ENCODE results near the gene GAREM1. TPM values are rescaled to one million over a fixed set of nuclear protein-coding genes. Genes with fewer than 3 reads are reported as not detected.

Gene GAREM1
- total RNA-seq, 5 donors from 2014 or later (not counting 1 experiment from before 2014, with no cell fraction given) = 0.26 to 0.41 (median 0.33) TPM

DNA sequence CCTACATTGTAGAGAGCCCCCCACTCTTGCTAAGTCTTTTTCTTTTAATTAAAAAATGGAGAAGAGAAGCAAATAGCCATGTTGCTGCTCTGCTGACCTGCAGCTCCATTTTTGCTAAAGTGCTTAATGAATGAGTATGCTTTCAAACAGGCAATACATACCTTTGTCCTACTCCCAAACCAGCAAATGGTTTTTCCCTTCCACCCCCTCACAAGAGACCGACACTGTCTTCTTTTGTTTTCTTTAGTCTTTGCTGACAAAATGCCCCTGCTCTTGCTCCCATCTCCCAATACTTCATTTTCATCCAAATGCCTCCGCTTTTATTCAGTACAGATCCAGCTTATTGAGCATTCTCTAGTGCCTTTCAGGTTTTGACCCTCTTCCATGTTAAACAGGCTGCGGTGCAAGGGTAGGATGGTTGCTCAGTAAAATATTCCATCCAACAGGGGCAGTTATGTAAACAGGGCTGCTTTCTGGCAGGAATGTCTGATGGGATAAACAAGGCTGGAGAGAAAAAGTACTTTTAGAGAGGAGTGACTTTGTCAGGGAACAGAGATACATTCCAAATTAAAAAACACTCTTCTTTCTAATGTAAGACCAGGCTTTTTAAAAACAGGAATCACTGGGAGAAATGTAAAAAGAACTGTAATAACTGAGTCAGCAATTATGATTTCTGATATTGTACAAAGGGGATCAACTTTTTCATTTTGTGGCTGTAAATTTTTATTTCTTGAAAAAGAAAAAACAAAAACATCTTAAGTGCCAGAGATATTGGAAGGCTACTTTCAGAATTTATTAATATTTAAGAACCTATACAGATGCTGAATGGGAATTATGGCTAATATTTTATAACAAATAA lies 144.0 kb downstream of the GAREM1 start:
- no peaks in the 10 kb centered on the region for H3K36me3 Mint-ChIP-seq

DNA sequence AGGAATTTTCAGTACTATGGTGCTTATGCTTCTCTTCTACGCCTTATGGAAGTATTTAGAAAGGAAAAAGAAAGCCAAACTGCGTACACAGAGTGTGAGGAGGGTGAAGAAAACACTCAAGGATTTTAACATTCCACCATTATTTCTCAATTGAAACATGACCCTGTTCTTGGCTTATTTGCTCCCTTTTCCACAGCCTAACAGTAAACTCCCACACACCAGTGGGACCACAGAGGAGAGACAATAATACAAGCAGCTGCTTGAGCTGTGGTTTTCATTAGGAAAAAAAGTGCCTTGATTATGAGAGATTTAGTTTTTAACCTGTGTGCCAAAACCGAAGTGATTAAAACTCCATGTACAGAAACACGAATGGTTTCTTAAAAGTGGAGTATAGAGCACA lies 146.5 kb downstream of the GAREM1 start:
- Mint-ChIP-seq H3K27me3 (peaks cover 18 to 24% of the 10 kb centered on the region in 2 donors), H3K27ac (no peak overlapping the region), H3K36me3 (no peaks in the 10 kb centered on the region), H3K4me3 (no peak overlapping the region), H3K9me3 (no peaks in the 10 kb centered on the region), H3K4me1 (no peaks in the 10 kb centered on the region)
- CTCF ChIA-PET = interaction anchor here in 1 of 2 donors (0.6 kb wide), 1 partner anchor 169 kb away, joined by 3 read pairs; no protein-coding TSS in a partner anchor
- Histone ChIP-seq H3K4me3 (ENCODE audit: control insufficient read depth in 1 of 2, extremely low read depth in 1 of 2, low read length in 1 of 2) (no peak overlapping the region), H3K9me3 (no peaks in the 10 kb centered on the region), H3K4me1 (ENCODE audit: control insufficient read depth in 1 of 2, extremely low read depth in 1 of 2, insufficient read depth in 2 of 2, low read length in 2 of 2) (no peaks in the 10 kb centered on the region), H3K27me3 (replicated peaks in 1 of 2; ENCODE audit: control insufficient read depth in 2 of 2, extremely low read depth in 1 of 2, insufficient read depth in 2 of 2, low read length in 1 of 2) (no peaks in the 10 kb centered on the region), H3K36me3 (ENCODE audit: control insufficient read depth in 2 of 2, extremely low read depth in 1 of 2, insufficient read depth in 1 of 2, low read length in 1 of 2) (no peaks in the 10 kb centered on the region), H3K27ac (ENCODE audit: low read length) (no peak overlapping the region)
- ATAC-seq (replicated peaks in 1 of 4) (no peak), DNase-seq (no peak)
- no CpG with 5 or more reads among the region's 4 CpGs for WGBS (ENCODE audit: insufficient coverage)
- POLR2A ChIA-PET = no interaction called here

More for the DNA sequence above, 144.0 kb downstream of the GAREM1 start:
- Histone ChIP-seq H3K36me3 (ENCODE audit: control insufficient read depth in 2 of 2, extremely low read depth in 1 of 2, insufficient read depth in 1 of 2, low read length in 1 of 2) (no peaks in the 10 kb centered on the region), H3K27ac (ENCODE audit: low read length) (no peak overlapping the region), H3K9me3 (no peaks in the 10 kb centered on the region), H3K4me3 (ENCODE audit: control insufficient read depth in 1 of 2, extremely low read depth in 1 of 2, low read length in 1 of 2) (no peak overlapping the region), H3K4me1 (ENCODE audit: control insufficient read depth in 1 of 2, extremely low read depth in 1 of 2, insufficient read depth in 2 of 2, low read length in 2 of 2) (no peaks in the 10 kb centered on the region), H3K27me3 (replicated peaks in 1 of 2; ENCODE audit: control insufficient read depth in 2 of 2, extremely low read depth in 1 of 2, insufficient read depth in 2 of 2, low read length in 1 of 2) (no peaks in the 10 kb centered on the region)
- DNase-seq (no peak), ATAC-seq (replicated peaks in 1 of 4) (no peak)
- no peak overlapping the region for H3K4me3 Mint-ChIP-seq
- H3K4me1 Mint-ChIP-seq = no peaks in the 10 kb centered on the region
- ChIA-PET POLR2A (no interaction called here), CTCF (no interaction called here)
- H3K27me3 Mint-ChIP-seq = peaks cover 12 to 26% of the 10 kb centered on the region in 2 donors
- H3K9me3 Mint-ChIP-seq = no peaks in the 10 kb centered on the region
- no peak overlapping the region for H3K27ac Mint-ChIP-seq
- WGBS (ENCODE audit: insufficient coverage) = 67% methylated on average over 1 of the region's 3 CpGs

DNA sequence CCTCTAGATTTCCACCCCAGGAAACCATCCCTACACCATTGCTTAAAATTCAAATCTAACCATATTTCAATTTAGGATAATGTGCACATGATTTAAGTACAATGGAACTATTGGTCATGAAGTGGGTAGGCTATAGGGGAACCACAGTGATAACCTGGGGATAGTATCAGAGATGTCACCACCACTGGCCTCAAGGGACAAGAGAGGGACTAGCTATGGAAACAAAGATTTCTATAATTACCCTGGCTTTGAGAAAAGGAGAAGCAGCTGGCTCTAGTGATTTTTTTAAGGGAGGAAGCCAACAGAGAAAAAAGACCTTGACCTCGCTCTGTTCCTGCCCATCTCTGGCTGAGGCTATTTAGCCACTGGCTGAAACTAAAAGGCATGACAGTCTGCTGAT lies 148.9 kb downstream of the GAREM1 start:
- no peaks in the 10 kb centered on the region for H3K36me3 Mint-ChIP-seq
- H3K9me3 Mint-ChIP-seq = no peaks in the 10 kb centered on the region
- ATAC-seq (replicated peaks in 1 of 4) = no peak
- H3K9me3 ChIP-seq = no peaks in the 10 kb centered on the region
- H3K4me1 Mint-ChIP-seq = no peaks in the 10 kb centered on the region
- no peaks in the 10 kb centered on the region for H3K36me3 ChIP-seq (ENCODE audit: control insufficient read depth in 2 of 2, extremely low read depth in 1 of 2, insufficient read depth in 1 of 2, low read length in 1 of 2)
- H3K27me3 ChIP-seq (replicated peaks in 1 of 2; ENCODE audit: control insufficient read depth in 2 of 2, extremely low read depth in 1 of 2, insufficient read depth in 2 of 2, low read length in 1 of 2) = no peaks in the 10 kb centered on the region
- CTCF ChIA-PET = no interaction called here
- no peak overlapping the region for H3K27ac Mint-ChIP-seq
- H3K4me3 Mint-ChIP-seq = no peak overlapping the region
- POLR2A ChIA-PET = no interaction called here
- no peak overlapping the region for H3K4me3 ChIP-seq (ENCODE audit: control insufficient read depth in 1 of 2, extremely low read depth in 1 of 2, low read length in 1 of 2)
- H3K4me1 ChIP-seq (ENCODE audit: control insufficient read depth in 1 of 2, extremely low read depth in 1 of 2, insufficient read depth in 2 of 2, low read length in 2 of 2) = no peaks in the 10 kb centered on the region
- H3K27me3 Mint-ChIP-seq = peaks cover 15 to 18% of the 10 kb centered on the region in 2 donors
- 70% methylated on average over 1 of the region's 1 CpG for whole genome bisulfite sequencing (ENCODE audit: insufficient coverage)
- no peak for DNase-seq
- H3K27ac ChIP-seq (ENCODE audit: low read length) = no peak overlapping the region

DNA sequence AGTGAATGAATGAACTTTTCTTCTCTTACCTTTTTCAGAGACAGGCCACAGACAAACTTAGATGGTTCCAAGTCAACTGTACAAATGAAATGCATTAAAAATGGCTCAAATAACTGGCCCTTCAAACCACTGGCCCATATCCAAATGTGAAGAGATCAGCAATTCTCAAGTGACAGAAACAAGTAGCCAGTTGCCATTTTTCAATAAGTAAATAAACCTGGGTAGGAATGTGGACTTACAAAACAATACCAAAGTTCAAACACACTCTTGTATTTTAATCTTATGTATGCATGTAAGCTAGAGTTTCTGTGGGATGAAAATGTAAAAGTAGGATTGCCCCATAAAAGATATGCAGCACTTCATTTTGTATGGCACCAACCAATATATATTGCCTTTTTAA lies 151.6 kb downstream of the GAREM1 start:
- ATAC-seq (replicated peaks in 1 of 4) = no peak
- H3K4me1 Mint-ChIP-seq = no peaks in the 10 kb centered on the region
- no peak overlapping the region for H3K4me3 ChIP-seq (ENCODE audit: control insufficient read depth in 1 of 2, extremely low read depth in 1 of 2, low read length in 1 of 2)
- H3K9me3 ChIP-seq = no peaks in the 10 kb centered on the region
- H3K27me3 ChIP-seq (replicated peaks in 1 of 2; ENCODE audit: control insufficient read depth in 2 of 2, extremely low read depth in 1 of 2, insufficient read depth in 2 of 2, low read length in 1 of 2) = no peaks in the 10 kb centered on the region
- H3K27ac ChIP-seq (ENCODE audit: low read length) = no peak overlapping the region
- no peaks in the 10 kb centered on the region for H3K4me1 ChIP-seq (ENCODE audit: control insufficient read depth in 1 of 2, extremely low read depth in 1 of 2, insufficient read depth in 2 of 2, low read length in 2 of 2)
- no peak for DNase-seq
- no peaks in the 10 kb centered on the region for H3K36me3 ChIP-seq (ENCODE audit: control insufficient read depth in 2 of 2, extremely low read depth in 1 of 2, insufficient read depth in 1 of 2, low read length in 1 of 2)
- no peak overlapping the region for H3K27ac Mint-ChIP-seq
- H3K4me3 Mint-ChIP-seq = no peak overlapping the region
- POLR2A ChIA-PET = no interaction called here
- no peaks in the 10 kb centered on the region for H3K36me3 Mint-ChIP-seq
- CTCF ChIA-PET = no interaction called here
- H3K9me3 Mint-ChIP-seq = no peaks in the 10 kb centered on the region
- peaks cover 12% of the 10 kb centered on the region in 2 donors for H3K27me3 Mint-ChIP-seq

DNA sequence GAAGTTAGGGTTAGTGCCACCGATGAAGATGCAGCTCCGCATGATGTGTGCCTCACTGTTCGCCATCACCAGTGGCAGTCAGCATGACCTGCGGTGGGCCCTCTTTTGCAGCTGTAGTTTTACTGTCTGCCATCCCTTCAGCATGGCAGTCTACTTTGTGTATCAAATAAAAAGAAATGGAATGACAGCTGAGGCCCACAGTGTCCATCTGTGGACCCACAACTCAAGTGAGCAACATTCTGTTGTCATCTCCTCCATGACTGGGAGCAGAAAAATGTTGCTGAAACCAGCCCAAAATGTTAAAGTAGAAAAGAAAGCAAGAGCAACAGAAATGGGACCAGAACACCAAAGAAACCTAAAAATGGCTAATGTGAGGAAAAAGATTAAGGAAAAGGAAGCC lies 152.1 kb downstream of the GAREM1 start:
- no peaks in the 10 kb centered on the region for H3K9me3 Mint-ChIP-seq
- 92% methylated on average over 4 of the region's 4 CpGs for WGBS (ENCODE audit: insufficient coverage)
- DNase-seq (no peak), ATAC-seq (replicated peaks in 1 of 4) (no peak)
- H3K27ac Mint-ChIP-seq = no peak overlapping the region
- Histone ChIP-seq H3K36me3 (ENCODE audit: control insufficient read depth in 2 of 2, extremely low read depth in 1 of 2, insufficient read depth in 1 of 2, low read length in 1 of 2) (no peaks in the 10 kb centered on the region), H3K4me3 (ENCODE audit: control insufficient read depth in 1 of 2, extremely low read depth in 1 of 2, low read length in 1 of 2) (no peak overlapping the region), H3K9me3 (no peaks in the 10 kb centered on the region), H3K27me3 (replicated peaks in 1 of 2; ENCODE audit: control insufficient read depth in 2 of 2, extremely low read depth in 1 of 2, insufficient read depth in 2 of 2, low read length in 1 of 2) (no peaks in the 10 kb centered on the region), H3K4me1 (ENCODE audit: control insufficient read depth in 1 of 2, extremely low read depth in 1 of 2, insufficient read depth in 2 of 2, low read length in 2 of 2) (no peaks in the 10 kb centered on the region), H3K27ac (ENCODE audit: low read length) (no peak overlapping the region)
- CTCF ChIA-PET = no interaction called here
- POLR2A ChIA-PET = no interaction called here
- H3K36me3 Mint-ChIP-seq = no peaks in the 10 kb centered on the region
- no peak overlapping the region for H3K4me3 Mint-ChIP-seq
- H3K27me3 Mint-ChIP-seq = peaks cover 7 to 8% of the 10 kb centered on the region in 2 donors
- no peaks in the 10 kb centered on the region for H3K4me1 Mint-ChIP-seq

DNA sequence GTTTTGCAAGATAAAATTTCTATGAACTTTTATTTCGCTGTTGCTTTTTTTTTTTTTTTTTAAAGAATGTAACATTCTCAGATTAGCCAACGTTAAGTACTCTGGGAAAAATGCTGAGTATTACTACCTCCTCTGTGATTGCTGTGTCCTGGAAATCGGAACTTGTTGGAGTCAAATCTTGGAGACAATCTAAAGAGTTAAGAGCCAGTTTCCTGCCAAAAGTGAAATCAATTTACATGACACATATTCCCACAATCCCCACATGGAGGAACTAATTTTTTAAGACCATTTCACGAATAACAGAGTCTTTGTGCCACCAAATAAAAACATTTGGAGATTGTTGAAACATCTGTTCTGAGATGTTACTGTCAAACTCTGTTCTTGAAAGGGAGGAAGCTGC lies 153.0 kb downstream of the GAREM1 start:
- ATAC-seq (replicated peaks in 1 of 4) = no peak
- ChIA-PET CTCF (no interaction called here), POLR2A (no interaction called here)
- Mint-ChIP-seq H3K9me3 (no peaks in the 10 kb centered on the region), H3K4me1 (no peaks in the 10 kb centered on the region), H3K27me3 (peaks cover 7 to 8% of the 10 kb centered on the region in 2 donors), H3K4me3 (no peak overlapping the region), H3K36me3 (no peaks in the 10 kb centered on the region), H3K27ac (no peak overlapping the region)
- Histone ChIP-seq H3K4me1 (ENCODE audit: control insufficient read depth in 1 of 2, extremely low read depth in 1 of 2, insufficient read depth in 2 of 2, low read length in 2 of 2) (no peaks in the 10 kb centered on the region), H3K27ac (ENCODE audit: low read length) (no peak overlapping the region), H3K4me3 (ENCODE audit: control insufficient read depth in 1 of 2, extremely low read depth in 1 of 2, low read length in 1 of 2) (no peak overlapping the region), H3K27me3 (replicated peaks in 1 of 2; ENCODE audit: control insufficient read depth in 2 of 2, extremely low read depth in 1 of 2, insufficient read depth in 2 of 2, low read length in 1 of 2) (no peaks in the 10 kb centered on the region), H3K36me3 (ENCODE audit: control insufficient read depth in 2 of 2, extremely low read depth in 1 of 2, insufficient read depth in 1 of 2, low read length in 1 of 2) (no peaks in the 10 kb centered on the region), H3K9me3 (no peaks in the 10 kb centered on the region)
- WGBS (ENCODE audit: insufficient coverage) = no CpG with 5 or more reads among the region's 4 CpGs
- no peak for DNase-seq

Measured in T-cell (primary cell).